Measurements from ENCODE around the gene PYHIN1. TPM values are rescaled to one million over a fixed set of nuclear protein-coding genes. Genes with fewer than 3 reads are reported as not detected.

The PYHIN1 gene
- polyA plus RNA-seq, 1 donor (not counting 4 experiments of a cell fraction or from before 2014, with no cell fraction given) = 0.37 TPM

DNA sequence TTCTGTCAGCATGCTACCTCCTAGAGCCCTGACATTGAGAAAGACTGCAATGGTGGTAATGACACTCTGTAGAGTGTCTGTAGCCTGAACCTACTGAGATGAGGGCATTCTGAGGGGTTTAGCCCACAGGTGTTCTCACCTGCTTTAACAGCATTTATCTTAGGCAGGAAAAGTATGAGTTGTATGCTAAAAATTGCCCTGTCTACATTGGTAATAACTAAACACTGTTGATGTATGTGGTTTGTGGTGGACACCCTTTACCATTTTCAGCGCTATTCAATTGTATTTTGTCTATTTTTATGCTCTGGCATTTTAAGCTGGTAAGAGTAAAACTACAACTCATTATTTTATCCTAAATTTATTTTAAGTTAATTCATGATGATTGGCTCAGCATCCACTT, 10.0 kb downstream of the PYHIN1 start:
- Histone ChIP-seq H3K9me1 (ENCODE audit: control insufficient read depth, extremely low read depth, insufficient read depth, low read length) (no peaks in the 10 kb centered on the region), H3K27me3 (ENCODE audit: control insufficient read depth, extremely low read depth, insufficient read depth, low read length) (no peaks in the 10 kb centered on the region), H3K27ac (ENCODE audit: control insufficient read depth, insufficient read depth, low read length) (no peak overlapping the region), H3K4me1 (ENCODE audit: control insufficient read depth, extremely low read depth, insufficient read depth, low read length) (no peaks in the 10 kb centered on the region), H4K20me1 (ENCODE audit: control insufficient read depth, extremely low read depth, insufficient read depth, low read length) (no peaks in the 10 kb centered on the region), H3K79me2 (ENCODE audit: control insufficient read depth, insufficient read depth, low read length) (no peaks in the 10 kb centered on the region), H3K9me3 (ENCODE audit: control insufficient read depth, low read depth, low read length) (no peaks in the 10 kb centered on the region), H3K36me3 (ENCODE audit: control insufficient read depth in 2 of 2, extremely low read depth in 1 of 2, insufficient read depth in 2 of 2, low read length in 2 of 2) (no peaks in the 10 kb centered on the region), H3K4me3 (ENCODE audit: control insufficient read depth in 2 of 3, extremely low read depth in 1 of 3, insufficient read depth in 2 of 3, low read depth in 1 of 3, low read length in 3 of 3) (no peak overlapping the region), H3K4me2 (ENCODE audit: control insufficient read depth, extremely low read depth, insufficient read depth, low read depth, low read length) (no peak overlapping the region), H3K9ac (ENCODE audit: control insufficient read depth, extremely low read depth, insufficient read depth, low read length) (no peak overlapping the region), H2AFZ (ENCODE audit: control insufficient read depth, low read length) (no peak overlapping the region)
- dilution Hi-C loops (cut with MboI; ENCODE audit: extremely low pct_ligation_motif_present, low sequenced_read_pairs) = no loop called here
- TF ChIP-seq, protein P1, sequence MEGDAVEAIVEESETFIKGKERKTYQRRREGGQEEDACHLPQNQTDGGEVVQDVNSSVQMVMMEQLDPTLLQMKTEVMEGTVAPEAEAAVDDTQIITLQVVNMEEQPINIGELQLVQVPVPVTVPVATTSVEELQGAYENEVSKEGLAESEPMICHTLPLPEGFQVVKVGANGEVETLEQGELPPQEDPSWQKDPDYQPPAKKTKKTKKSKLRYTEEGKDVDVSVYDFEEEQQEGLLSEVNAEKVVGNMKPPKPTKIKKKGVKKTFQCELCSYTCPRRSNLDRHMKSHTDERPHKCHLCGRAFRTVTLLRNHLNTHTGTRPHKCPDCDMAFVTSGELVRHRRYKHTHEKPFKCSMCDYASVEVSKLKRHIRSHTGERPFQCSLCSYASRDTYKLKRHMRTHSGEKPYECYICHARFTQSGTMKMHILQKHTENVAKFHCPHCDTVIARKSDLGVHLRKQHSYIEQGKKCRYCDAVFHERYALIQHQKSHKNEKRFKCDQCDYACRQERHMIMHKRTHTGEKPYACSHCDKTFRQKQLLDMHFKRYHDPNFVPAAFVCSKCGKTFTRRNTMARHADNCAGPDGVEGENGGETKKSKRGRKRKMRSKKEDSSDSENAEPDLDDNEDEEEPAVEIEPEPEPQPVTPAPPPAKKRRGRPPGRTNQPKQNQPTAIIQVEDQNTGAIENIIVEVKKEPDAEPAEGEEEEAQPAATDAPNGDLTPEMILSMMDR (optimal IDR thresholded peaks at IDR 0.05 in 1 of 3, IDR thresholded peaks at IDR 0.05 in 1 of 3, conservative IDR thresholded peaks at IDR 0.05 in 1 of 3; ENCODE audit: extremely low read depth in 1 of 3, insufficient read depth in 2 of 3, low read length in 3 of 3) = no peak
- no peak for TF ChIP-seq EZH2 (IDR thresholded peaks at IDR 0.05; ENCODE audit: low read length)
- FAIRE-seq (no peak), DNase-seq (ENCODE audit: low read depth, low spot score) (no peak)

DNA sequence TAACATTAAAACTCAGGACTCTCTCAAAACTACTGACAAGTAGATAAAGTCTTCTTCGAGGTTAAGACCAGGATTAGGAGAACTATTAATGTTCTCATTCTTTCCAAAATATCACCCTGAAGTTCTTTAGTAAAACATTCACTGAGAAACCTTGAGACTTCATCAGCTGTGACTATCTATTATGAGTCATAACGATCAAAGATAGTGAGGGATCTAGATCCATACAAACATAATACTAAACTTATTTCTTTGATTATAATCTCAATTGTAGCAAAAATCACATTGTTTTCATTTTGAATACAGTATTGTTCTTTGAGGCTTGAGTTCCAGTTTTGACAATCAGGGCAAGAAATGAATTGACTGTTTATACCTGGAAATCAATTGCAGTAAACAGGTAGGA, 11.1 kb downstream of the PYHIN1 start:
- FAIRE-seq = no peak
- no peak overlapping the region for H3K4me2 ChIP-seq (ENCODE audit: control insufficient read depth, extremely low read depth, insufficient read depth, low read depth, low read length)
- no peaks in the 10 kb centered on the region for H4K20me1 ChIP-seq (ENCODE audit: control insufficient read depth, extremely low read depth, insufficient read depth, low read length)
- no peak for DNase-seq (ENCODE audit: low read depth, low spot score)
- TF ChIP-seq, protein P1 (optimal IDR thresholded peaks at IDR 0.05 in 1 of 3, IDR thresholded peaks at IDR 0.05 in 1 of 3, conservative IDR thresholded peaks at IDR 0.05 in 1 of 3; ENCODE audit: extremely low read depth in 1 of 3, insufficient read depth in 2 of 3, low read length in 3 of 3) = no peak
- no peak for TF ChIP-seq EZH2 (IDR thresholded peaks at IDR 0.05; ENCODE audit: low read length)
- no peak overlapping the region for H3K4me3 ChIP-seq (ENCODE audit: control insufficient read depth in 2 of 3, extremely low read depth in 1 of 3, insufficient read depth in 2 of 3, low read depth in 1 of 3, low read length in 3 of 3)
- H3K9me3 ChIP-seq (ENCODE audit: control insufficient read depth, low read depth, low read length) = no peaks in the 10 kb centered on the region
- no peaks in the 10 kb centered on the region for H3K27me3 ChIP-seq (ENCODE audit: control insufficient read depth, extremely low read depth, insufficient read depth, low read length)
- no peak overlapping the region for H2AFZ ChIP-seq (ENCODE audit: control insufficient read depth, low read length)
- no peak overlapping the region for H3K27ac ChIP-seq (ENCODE audit: control insufficient read depth, insufficient read depth, low read length)
- no peak overlapping the region for H3K9ac ChIP-seq (ENCODE audit: control insufficient read depth, extremely low read depth, insufficient read depth, low read length)
- H3K4me1 ChIP-seq (ENCODE audit: control insufficient read depth, extremely low read depth, insufficient read depth, low read length) = no peaks in the 10 kb centered on the region
- no peaks in the 10 kb centered on the region for H3K9me1 ChIP-seq (ENCODE audit: control insufficient read depth, extremely low read depth, insufficient read depth, low read length)
- H3K79me2 ChIP-seq (ENCODE audit: control insufficient read depth, insufficient read depth, low read length) = no peaks in the 10 kb centered on the region
- H3K36me3 ChIP-seq (ENCODE audit: control insufficient read depth in 2 of 2, extremely low read depth in 1 of 2, insufficient read depth in 2 of 2, low read length in 2 of 2) = no peaks in the 10 kb centered on the region
- dilution Hi-C loops (cut with MboI; ENCODE audit: extremely low pct_ligation_motif_present, low sequenced_read_pairs) = no loop called here

Measured in keratinocyte (primary cell).